ENCODE measurements around the gene PI4KA.
"Not testable (repeated sequence)": the region's sequence is repeated elsewhere in the genome, so short reads cannot be mapped to it uniquely, and the experiment has no call there.

GRCh38 chr22:20732431-20732830, 126.2 kb downstream of the PI4KA start:
- TF ChIP-seq CTCF (conservative IDR thresholded peaks at IDR 0.05 in 1 of 2, IDR thresholded peaks at IDR 0.05 in 1 of 2; ENCODE audit: extremely low read depth in 1 of 2, insufficient read depth in 1 of 2, low read depth in 1 of 2, low read length in 2 of 2); EZH2 (IDR thresholded peaks at IDR 0.05; ENCODE audit: borderline replicate concordance, low read length): not testable (repeated sequence)

All from mammary epithelial cell (primary cell).